ENCODE data around the gene ONECUT3.
A peak's percentile ranks its signal among the peaks of the same experiment; 100 is the strongest.
"Not testable (repeated sequence)": the region's sequence is repeated elsewhere in the genome, so short reads cannot be mapped to it uniquely, and the experiment has no call there.

The ONECUT3 gene

DNA sequence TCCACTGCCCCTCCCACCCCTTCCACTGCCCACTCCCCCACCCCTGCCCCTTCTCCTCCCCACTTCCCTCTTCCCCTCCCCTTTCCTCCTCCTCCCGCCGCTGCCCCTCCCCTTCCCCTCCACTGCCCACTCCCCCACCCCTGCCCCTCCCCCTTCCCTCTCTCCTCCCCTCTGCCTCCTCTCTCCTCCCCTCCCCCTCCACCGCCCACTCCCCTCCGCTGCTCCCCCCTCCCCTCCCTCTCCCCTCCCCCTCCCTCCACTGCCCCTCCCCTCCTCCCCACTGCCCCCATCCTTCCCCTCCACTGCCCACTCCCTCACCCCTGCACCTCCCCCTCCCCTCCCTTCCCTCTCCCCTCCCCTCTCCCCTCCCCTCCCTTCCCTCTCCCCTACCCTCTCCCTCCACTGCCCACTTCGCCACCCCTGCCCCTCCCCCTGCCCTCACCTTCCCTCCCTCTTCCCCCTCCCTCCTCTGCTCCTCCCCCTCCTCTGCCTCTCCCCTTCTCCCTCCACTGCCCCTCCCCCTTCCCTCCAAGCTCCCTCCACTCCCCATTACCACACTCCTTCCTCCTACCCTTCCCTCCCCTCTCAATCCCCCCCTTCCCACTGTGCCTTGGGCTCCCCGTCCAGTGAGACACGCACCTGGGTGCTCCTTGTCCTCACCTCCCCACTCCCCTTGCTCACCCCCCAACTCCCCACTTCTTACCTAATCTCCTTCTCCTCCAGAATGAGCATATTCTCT, 36.9 kb downstream of the ONECUT3 start:
- DNase-seq (ENCODE audit: low spot score) (no peak), FAIRE-seq (no peak)

GRCh38 chr19:1791879-1792278, 38.6 kb downstream of the ONECUT3 start:
- DNase-seq (ENCODE audit: low spot score) (no peak), FAIRE-seq (no peak)

- no peak for DNase-seq (ENCODE audit: low spot score)
- FAIRE-seq, result no peak
Measured at GRCh38 chr19:1794424-1795172, 41.3 kb downstream of the ONECUT3 start.

DNA sequence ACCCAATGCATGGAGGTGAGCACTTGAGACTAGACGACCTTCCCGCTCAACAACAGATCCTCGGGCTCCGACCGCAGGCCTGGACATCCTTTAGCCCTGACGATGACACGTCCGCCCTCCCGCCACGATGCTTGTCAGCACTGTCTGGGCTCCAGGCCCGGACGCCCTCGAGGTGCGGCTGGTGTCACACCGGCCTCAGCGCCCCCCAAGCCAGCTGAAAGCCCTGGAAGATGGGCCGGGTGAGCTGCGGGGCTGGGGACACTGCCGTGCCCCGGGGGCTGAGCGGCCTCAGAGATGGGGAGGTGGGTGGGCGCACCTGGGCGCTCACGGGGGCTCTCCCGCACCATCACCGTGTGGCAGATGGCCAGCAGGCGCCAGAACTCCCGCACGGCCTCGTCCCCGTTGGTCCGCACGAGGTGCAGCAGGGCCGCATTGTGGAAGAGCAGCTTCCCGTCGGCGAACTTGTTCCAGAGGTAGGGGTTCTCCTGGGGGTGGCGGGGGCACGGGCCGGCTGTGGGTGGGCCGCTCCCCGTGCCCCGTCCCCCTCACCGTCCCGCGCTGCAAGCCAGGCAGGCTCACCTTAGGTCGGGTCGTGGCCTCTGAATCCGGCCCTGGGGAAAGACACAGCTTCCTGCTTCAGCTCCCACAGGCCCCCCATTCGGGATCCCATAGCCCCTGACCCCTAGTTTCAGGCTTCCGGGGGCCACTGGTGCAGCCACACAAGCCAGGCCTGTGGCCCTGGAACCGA, 43.3 kb downstream of the ONECUT3 start:
- no peak for DNase-seq (ENCODE audit: low spot score)
- no peak for FAIRE-seq

DNA sequence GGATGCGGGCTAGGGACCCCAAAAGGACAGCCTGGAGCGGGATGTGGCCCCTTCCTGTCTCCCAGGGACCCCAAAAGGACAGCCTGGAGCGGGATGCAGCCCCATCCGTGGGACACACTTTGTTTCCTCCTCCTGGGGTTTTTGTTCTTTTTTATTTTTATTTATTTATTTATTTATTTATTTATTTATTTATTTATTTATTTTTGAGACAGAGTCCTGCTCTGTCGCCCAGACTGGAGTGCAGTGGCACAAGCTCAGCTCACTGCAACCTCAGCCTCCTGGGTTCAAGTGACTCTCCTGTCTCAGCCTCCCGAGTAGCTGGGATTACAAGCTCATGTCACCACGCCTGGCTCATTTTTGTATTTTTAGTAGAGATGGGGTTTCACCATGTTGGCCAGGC, 44.0 kb downstream of the ONECUT3 start:
- FAIRE-seq; DNase-seq (ENCODE audit: low spot score): not testable (repeated sequence)

GRCh38 chr19:1799695-1800342, 46.5 kb downstream of the ONECUT3 start:
- DNase-seq (ENCODE audit: low spot score) (no peak), FAIRE-seq (no peak)

GRCh38 chr19:1804858-1805257, 51.6 kb downstream of the ONECUT3 start:
- no peak for DNase-seq (ENCODE audit: low spot score)
- FAIRE-seq, result no peak

DNA sequence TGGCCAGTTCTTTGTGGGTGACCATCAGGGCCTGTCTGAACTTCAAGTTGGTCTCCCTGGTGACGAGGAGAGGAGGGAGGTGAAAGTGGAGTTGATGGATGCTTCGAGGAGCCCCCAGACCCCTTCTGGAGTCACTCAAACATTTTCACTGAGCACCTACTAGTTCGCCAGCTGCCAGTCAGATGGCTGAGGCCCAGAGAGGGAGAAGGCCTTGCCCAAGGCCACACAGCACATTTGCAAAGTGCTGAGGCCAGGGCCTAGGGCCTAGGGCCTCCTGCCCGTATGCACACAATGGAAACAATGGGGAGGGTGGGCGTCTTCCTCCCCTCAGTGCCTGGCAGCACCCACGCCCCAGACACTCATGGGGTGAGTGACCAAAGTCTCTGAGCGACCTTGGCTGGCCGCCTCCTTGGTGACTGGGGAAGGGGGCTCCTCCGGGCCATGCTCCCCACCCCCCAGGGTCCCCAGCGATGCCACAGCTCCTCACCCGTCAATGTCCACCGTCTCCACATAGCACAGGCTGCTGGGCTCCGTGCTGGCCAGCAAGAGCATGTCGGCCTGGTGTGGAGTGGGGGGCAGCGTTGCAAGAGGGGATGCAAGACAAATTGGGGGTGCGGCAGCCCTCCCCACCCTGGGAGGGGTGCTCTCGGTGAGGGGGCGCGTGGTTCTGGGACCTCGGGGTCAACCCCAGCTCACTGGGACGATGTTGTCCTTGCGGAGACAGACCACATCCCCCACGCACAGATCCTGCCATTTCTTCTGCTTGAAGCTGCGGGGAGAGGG, 52.3 kb downstream of the ONECUT3 start:
- DNase-seq (ENCODE audit: low spot score) (no peak), FAIRE-seq (no peak)

DNA sequence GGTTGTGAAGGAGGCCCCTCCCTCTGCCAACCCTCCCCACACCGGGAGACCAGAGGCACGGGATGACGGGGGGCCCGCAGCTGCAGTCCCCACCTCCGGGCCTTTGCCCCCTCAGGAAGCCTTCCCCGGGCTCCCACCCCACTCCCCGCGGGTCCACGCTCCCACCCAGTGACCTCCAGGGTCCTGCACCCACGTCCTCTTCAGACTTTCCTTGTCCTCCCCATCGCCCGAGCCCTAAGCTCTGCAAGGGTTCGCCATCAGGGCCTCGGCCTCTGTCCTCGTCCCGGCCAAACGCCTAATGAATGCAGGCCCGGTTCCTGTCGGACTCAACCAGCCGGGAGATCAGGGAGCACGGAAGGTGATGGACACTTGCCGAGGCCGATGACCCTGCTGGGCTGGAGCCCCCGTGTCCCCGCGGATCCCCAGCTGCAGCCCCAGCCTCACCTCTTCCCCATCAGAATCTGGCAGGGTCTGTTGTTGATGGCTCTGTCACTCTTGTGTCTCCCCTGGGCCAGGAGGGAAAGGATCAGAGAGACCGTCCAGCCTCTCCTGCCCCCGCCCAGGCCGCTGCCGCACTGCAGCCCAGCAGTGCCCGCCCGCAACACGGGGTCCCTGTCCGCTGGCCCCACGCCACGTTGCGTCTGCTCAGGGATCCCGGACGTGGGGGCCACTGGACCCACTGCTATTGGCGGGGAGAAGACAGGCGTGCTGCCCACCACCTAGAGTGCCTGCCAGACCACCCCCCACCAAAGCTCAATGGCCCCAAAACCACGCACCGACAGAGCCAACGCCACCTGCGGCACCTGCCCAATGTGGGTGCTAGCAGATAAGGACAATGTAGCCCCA, 53.1 kb downstream of the ONECUT3 start:
- FAIRE-seq, result no peak
- no peak for DNase-seq (ENCODE audit: low spot score)

GRCh38 chr19:1807030-1807694, 53.9 kb downstream of the ONECUT3 start:
- FAIRE-seq, result no peak

GRCh38 chr19:1807695-1808394, 54.5 kb downstream of the ONECUT3 start:
- DNase-seq (ENCODE audit: low spot score), result no peak

More at GRCh38 chr19:1807030-1807694, 53.9 kb downstream of the ONECUT3 start:
- DNase-seq (ENCODE audit: low spot score), result no peak

GRCh38 chr19:1808395-1808731, 55.1 kb downstream of the ONECUT3 start:
- DNase-seq (ENCODE audit: low spot score) (no peak), FAIRE-seq (no peak)

More at GRCh38 chr19:1807695-1808394, 54.5 kb downstream of the ONECUT3 start:
- no peak for FAIRE-seq

- DNase-seq (ENCODE audit: low spot score) (no peak), FAIRE-seq (no peak)
Measured at GRCh38 chr19:1809678-1810077, 56.4 kb downstream of the ONECUT3 start.

DNA sequence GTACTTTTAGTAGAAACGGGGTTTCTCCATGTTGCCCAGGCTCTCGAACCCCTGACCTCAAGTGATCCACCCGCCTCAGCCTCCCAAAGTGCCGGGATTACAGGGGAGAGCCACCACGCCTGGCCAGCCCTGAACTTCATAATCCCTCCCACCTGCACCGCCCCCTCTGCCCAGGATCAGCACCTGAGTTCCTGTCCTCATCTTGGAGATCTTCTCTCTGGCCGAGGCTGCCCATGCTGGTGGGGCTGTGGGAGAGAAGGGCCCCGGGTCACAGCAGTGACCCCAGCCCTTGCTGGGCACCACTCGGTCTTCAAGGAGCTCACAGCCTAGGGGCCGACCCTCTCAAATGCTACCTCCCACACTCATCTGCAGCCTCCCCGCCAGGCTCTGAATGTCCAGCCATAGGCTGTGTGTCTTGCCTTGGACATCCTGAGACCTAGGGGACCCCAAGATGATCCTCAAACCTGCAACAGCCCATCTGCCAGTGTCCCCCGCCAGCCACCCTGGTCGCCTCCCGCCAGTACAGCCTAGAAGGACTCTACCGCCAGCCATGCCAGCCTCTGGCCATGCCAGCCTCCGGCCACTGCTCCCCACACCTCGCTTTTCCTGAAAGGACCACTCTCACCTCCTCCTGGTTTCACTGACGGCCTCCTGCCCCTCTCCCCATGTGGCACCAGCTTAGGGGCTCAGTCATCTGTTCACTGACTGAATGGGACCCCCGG, 57.3 kb downstream of the ONECUT3 start:
- FAIRE-seq, result no peak

GRCh38 chr19:1811472-1811894, 58.2 kb downstream of the ONECUT3 start:
- FAIRE-seq, result peak; percentile 5
- peak; percentile 88 for DNase-seq (ENCODE audit: low spot score)

More for the DNA sequence above, 57.3 kb downstream of the ONECUT3 start:
- no peak for DNase-seq (ENCODE audit: low spot score)

GRCh38 chr19:1811942-1812425, 58.7 kb downstream of the ONECUT3 start, which contains the start of gene ATP8B3:
Gene ATP8B3, minus strand, starts transcription at chr19:1812276. Its CDS starts 540 bp downstream, at chr19:1811736.
- peak; percentile 27 for FAIRE-seq
- no peak for DNase-seq (ENCODE audit: low spot score)

DNA sequence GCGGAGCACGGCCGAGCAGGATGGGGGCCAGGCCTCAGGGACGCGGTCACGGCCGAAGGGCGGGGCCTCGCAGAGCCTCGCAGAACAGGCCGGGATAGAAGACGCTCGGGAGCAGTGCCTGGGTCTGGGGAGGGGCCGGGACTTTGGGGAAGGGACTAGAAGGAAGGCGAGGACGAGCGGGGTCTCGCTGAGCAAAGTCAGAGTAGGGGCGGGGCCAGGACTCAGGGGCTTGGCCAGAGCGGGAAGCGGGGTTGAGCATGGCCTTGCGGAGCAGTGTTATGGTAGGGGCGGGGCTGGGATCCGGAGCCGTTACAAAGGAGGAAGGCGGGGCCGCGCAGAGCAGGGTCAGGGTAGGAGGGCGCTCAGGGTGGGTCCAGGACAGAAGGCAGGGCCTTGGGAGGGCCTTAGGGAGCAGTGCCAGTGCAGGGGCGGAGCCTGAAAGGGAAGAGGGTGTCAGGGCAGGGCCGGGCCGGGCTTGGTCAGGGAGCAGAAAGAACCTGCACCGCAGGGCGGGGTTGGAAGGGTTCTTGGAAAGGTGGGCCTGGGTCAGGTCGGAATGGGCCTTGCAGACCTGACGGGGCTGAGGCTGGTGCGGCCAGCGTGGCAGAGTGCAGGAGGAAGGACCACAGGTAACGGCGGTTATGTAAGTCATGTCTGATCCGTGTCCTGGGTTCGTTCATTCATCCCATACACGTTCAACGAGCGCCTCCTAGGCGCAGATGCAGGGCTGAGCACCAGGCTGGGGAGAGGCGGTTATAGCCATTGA, 59.3 kb downstream of the ONECUT3 start:
- no peak for FAIRE-seq
- peak; percentile 97 for DNase-seq (ENCODE audit: low spot score)
